DND-41 (cell line): ENCODE results near the gene GCLM.

ENCODE experiments used
- EZH2 ChIP-seq: IDR thresholded peaks from 3 replicates; pipeline ENCODE4 v1.6.1; 2012; ENCODE audit warnings: borderline replicate concordance, low read depth, mild to moderate bottlenecking, moderate library complexity, low read length, inconsistent platforms; ENCODE audit not compliant: severe bottlenecking
- TF ChIP-seq, protein P1 (sequence below): IDR thresholded peaks from 2 replicates; pipeline ENCODE4 v1.5.1; 2012; ENCODE audit warnings: borderline replicate concordance, low read length, moderate library complexity, mild to moderate bottlenecking; ENCODE audit not compliant: poor library complexity, severe bottlenecking; ENCODE audit errors: extremely low read depth

DNA sequence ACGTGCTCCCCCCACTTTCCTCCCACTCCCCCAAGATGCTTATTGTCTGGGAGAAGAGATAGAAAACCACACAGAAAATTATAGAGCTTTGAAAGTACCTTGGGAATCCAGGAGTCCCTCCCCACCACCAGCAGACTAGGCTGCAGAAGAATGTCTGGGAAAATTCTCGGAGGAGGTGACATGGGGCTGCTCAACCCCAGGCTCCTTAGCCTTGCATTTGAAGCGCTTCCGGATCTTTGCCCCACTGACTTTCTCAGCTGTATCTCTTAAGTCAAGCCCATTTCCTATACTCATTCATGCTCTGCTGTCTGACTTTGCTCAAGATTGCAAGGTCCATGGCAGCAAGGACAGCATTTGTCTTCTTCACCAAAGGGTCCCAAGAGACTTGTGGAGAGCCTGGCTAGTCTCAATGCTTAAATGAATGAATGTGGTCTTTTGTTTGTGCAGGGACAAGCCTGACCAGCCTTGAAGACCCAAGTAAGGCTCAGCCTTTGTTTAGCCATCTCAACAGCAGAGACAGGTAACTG lies 68.2 kb downstream of the GCLM start:
- TF ChIP-seq, protein P1, sequence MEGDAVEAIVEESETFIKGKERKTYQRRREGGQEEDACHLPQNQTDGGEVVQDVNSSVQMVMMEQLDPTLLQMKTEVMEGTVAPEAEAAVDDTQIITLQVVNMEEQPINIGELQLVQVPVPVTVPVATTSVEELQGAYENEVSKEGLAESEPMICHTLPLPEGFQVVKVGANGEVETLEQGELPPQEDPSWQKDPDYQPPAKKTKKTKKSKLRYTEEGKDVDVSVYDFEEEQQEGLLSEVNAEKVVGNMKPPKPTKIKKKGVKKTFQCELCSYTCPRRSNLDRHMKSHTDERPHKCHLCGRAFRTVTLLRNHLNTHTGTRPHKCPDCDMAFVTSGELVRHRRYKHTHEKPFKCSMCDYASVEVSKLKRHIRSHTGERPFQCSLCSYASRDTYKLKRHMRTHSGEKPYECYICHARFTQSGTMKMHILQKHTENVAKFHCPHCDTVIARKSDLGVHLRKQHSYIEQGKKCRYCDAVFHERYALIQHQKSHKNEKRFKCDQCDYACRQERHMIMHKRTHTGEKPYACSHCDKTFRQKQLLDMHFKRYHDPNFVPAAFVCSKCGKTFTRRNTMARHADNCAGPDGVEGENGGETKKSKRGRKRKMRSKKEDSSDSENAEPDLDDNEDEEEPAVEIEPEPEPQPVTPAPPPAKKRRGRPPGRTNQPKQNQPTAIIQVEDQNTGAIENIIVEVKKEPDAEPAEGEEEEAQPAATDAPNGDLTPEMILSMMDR, result no peak
- no peak for TF ChIP-seq EZH2
